SU-DHL-6 (cell line): ENCODE data around the gene OSBPL9.

Experiments
- H2AFZ ChIP-seq: fragments of 200-600 bp; sonication (generic); 2 replicates; pipeline ENCODE4 v1.6.1; 2014; ENCODE audit warnings: low read depth, mild to moderate bottlenecking, moderate library complexity, mixed read lengths, antibody characterized with exemption, low read length; ENCODE audit not compliant: severe bottlenecking
- H3F3A ChIP-seq: fragments of 200-600 bp; shearing (Covaris generic); 2 replicates; pipeline ENCODE4 v1.6.0; 2016; ENCODE audit warnings: antibody characterized with exemption, mild to moderate bottlenecking; ENCODE audit not compliant: insufficient read depth
- H3K27ac ChIP-seq: fragments of 200-600 bp; sonication (generic); 2 replicates; pipeline ENCODE4 v1.5.1; 2016; ENCODE audit warnings: low read depth, mild to moderate bottlenecking, low read length, moderate library complexity, mixed read lengths
- H3K27me3 ChIP-seq: fragments of 200-600 bp; sonication (generic), shearing (Covaris generic); 2 replicates; pipeline ENCODE4 v1.6.0; 2014; ENCODE audit warnings: mild to moderate bottlenecking, low read length
- H3K36me3 ChIP-seq: fragments of 200-600 bp; sonication (generic); 2 replicates; pipeline ENCODE4 v1.6.1; 2014; ENCODE audit warnings: mild to moderate bottlenecking, low read length, mixed read lengths
- H3K4me2 ChIP-seq: fragments of 300-600, 200-600 bp; shearing (Covaris generic), sonication (generic); 2 replicates; pipeline ENCODE4 v1.6.0; 2014; ENCODE audit warnings: low read length, low read depth, mild to moderate bottlenecking; ENCODE audit not compliant: poor library complexity, severe bottlenecking
- H3K4me3 ChIP-seq: fragments of 200-600 bp; sonication (generic); 2 replicates; pipeline ENCODE4 v1.5.1; 2014; ENCODE audit warnings: antibody characterized with exemption, low read length, mild to moderate bottlenecking, mixed read lengths; ENCODE audit not compliant: insufficient read depth, poor library complexity, severe bottlenecking
- H3K79me2 ChIP-seq: fragments of 200-600 bp; sonication (generic); 2 replicates; pipeline ENCODE4 v1.6.1; 2014; ENCODE audit warnings: mild to moderate bottlenecking, low read length, moderate library complexity; ENCODE audit not compliant: insufficient read depth
- H3K9ac ChIP-seq: fragments of 200-600 bp; sonication (generic); 2 replicates; pipeline ENCODE4 v1.7.0; 2014; ENCODE audit warnings: mild to moderate bottlenecking, low read length
- H3K9me2 ChIP-seq: fragments of 200-600 bp; sonication (generic); replicated peaks from 2 replicates; pipeline ENCODE4 v1.6.1; 2014; ENCODE audit warnings: low read length; ENCODE audit not compliant: insufficient read depth
- H3K9me3 ChIP-seq: fragments of 200-600 bp; sonication (generic); 2 replicates; pipeline ENCODE4 v1.6.1; 2014; ENCODE audit warnings: low read length, mixed read lengths; ENCODE audit not compliant: insufficient read depth
- H4K20me1 ChIP-seq: fragments of 200-600 bp; sonication (generic); 2 replicates; pipeline ENCODE4 v1.6.1; 2014; ENCODE audit warnings: low read depth, mild to moderate bottlenecking, antibody characterized with exemption, low read length, moderate library complexity, mixed read lengths
- CTCF ChIP-seq: fragments of 200-600 bp; sonication (generic); IDR thresholded peaks from one replicate; pipeline ENCODE4 v1.5.1; 2017; ENCODE audit warnings: antibody characterized with exemption, mild to moderate bottlenecking, low read length, moderate library complexity; ENCODE audit not compliant: insufficient read depth, poor library complexity, severe bottlenecking
- EZH2phosphoT487 ChIP-seq: fragments of 200-600 bp; sonication (generic), shearing (Covaris generic); conservative IDR thresholded peaks from 2 replicates; pipeline ENCODE4 v1.6.1; 2018; ENCODE audit warnings: mild to moderate bottlenecking, antibody characterized with exemption, low read length, moderate library complexity, mixed read lengths

OSBPL9 gene

GRCh38 chr1:51784997-51785421 lies 168.1 kb downstream of the OSBPL9 start:
- no peak overlapping the region for H2AFZ ChIP-seq
- TF ChIP-seq EZH2phosphoT487, result no peak
- TF ChIP-seq CTCF, result no peak
- no peaks in the 10 kb centered on the region for H3K9me2 ChIP-seq
- H3K27me3 ChIP-seq, result no peaks in the 10 kb centered on the region
- no peaks in the 10 kb centered on the region for H3K79me2 ChIP-seq
- no peak overlapping the region for H3K27ac ChIP-seq
- H3K9ac ChIP-seq, result no peak overlapping the region
- H3K4me3 ChIP-seq, result no peak overlapping the region
- H3K4me2 ChIP-seq, result no peak overlapping the region
- H4K20me1 ChIP-seq, result no peaks in the 10 kb centered on the region
- H3F3A ChIP-seq, result no peaks in the 10 kb centered on the region
- no peaks in the 10 kb centered on the region for H3K9me3 ChIP-seq
- H3K36me3 ChIP-seq, result peaks cover 27% of the 10 kb centered on the region

GRCh38 chr1:51788938-51789337 lies 172.0 kb downstream of the OSBPL9 start:
- no peaks in the 10 kb centered on the region for H3K27me3 ChIP-seq
- H3K9me3 ChIP-seq, result no peaks in the 10 kb centered on the region
- H3K36me3 ChIP-seq, result peaks cover 28% of the 10 kb centered on the region
- no peak overlapping the region for H3K4me3 ChIP-seq
- no peaks in the 10 kb centered on the region for H3K79me2 ChIP-seq
- TF ChIP-seq CTCF (no peak), EZH2phosphoT487 (no peak)
- H4K20me1 ChIP-seq, result no peaks in the 10 kb centered on the region
- no peaks in the 10 kb centered on the region for H3F3A ChIP-seq
- H3K27ac ChIP-seq, result no peak overlapping the region
- H3K4me2 ChIP-seq, result no peak overlapping the region
- H3K9me2 ChIP-seq, result no peaks in the 10 kb centered on the region
- no peak overlapping the region for H3K9ac ChIP-seq
- H2AFZ ChIP-seq, result no peak overlapping the region

- H3F3A ChIP-seq, result no peaks in the 10 kb centered on the region
- no peaks in the 10 kb centered on the region for H4K20me1 ChIP-seq
- TF ChIP-seq CTCF (no peak), EZH2phosphoT487 (no peak)
- no peaks in the 10 kb centered on the region for H3K79me2 ChIP-seq
- H3K4me3 ChIP-seq, result no peak overlapping the region
- H3K36me3 ChIP-seq, result peaks cover 28% of the 10 kb centered on the region
- H2AFZ ChIP-seq, result no peak overlapping the region
- no peaks in the 10 kb centered on the region for H3K9me3 ChIP-seq
- H3K27me3 ChIP-seq, result no peaks in the 10 kb centered on the region
- no peaks in the 10 kb centered on the region for H3K9me2 ChIP-seq
- H3K4me2 ChIP-seq, result no peak overlapping the region
- no peak overlapping the region for H3K27ac ChIP-seq
- H3K9ac ChIP-seq, result no peak overlapping the region
Observed at GRCh38 chr1:51789342-51789741, 172.4 kb downstream of the OSBPL9 start.
